Astrocyte of the spinal cord (primary cell): ENCODE results near the gene SDF2.

Experiments
- DNase-seq: peaks from one replicate; pipeline ENCODE4 v3.0.0; 2011; ENCODE audit warnings: low read depth, low spot score
- H3K4me3 ChIP-seq: 2 replicates; pipeline ENCODE4 v1.5.1; 2011; ENCODE audit warnings: low read depth, mild to moderate bottlenecking, low read length, moderate library complexity
- CTCF ChIP-seq: IDR thresholded peaks from 2 replicates; pipeline ENCODE4 v1.5.1; 2012; ENCODE audit warnings: low read depth, mild to moderate bottlenecking, low read length, inconsistent platforms
- in situ Hi-C: cut with HindIII; loops from 2 replicates; pipeline ENCODE4 v1.10.0; 2017; ENCODE audit warnings: low sequenced_read_pairs

The SDF2 gene

GRCh38 chr17:28684963-28685362 lies 23.3 kb upstream of the SDF2 start:
- TF ChIP-seq CTCF: peak; percentile 11
- H3K4me3 ChIP-seq: no peak overlapping the region
- DNase-seq: no peak
- in situ Hi-C loops: no loop called here

GRCh38 chr17:28682655-28683054 lies 20.9 kb upstream of the SDF2 start:
- no peak overlapping the region for H3K4me3 ChIP-seq
- TF ChIP-seq CTCF: no peak
- DNase-seq: no peak
- in situ Hi-C loops: no loop called here

GRCh38 chr17:28675980-28676379 lies 14.3 kb upstream of the SDF2 start:
- TF ChIP-seq CTCF: peak; percentile 28
- in situ Hi-C loops: no loop called here
- DNase-seq: no peak
- no peak overlapping the region for H3K4me3 ChIP-seq

- H3K4me3 ChIP-seq: no peak overlapping the region
- no peak for TF ChIP-seq CTCF
- DNase-seq: no peak
- in situ Hi-C loops: no loop called here
Observed at GRCh38 chr17:28675490-28675889, 13.8 kb upstream of the SDF2 start.

- DNase-seq: no peak
- no peak overlapping the region for H3K4me3 ChIP-seq
- no peak for TF ChIP-seq CTCF
- in situ Hi-C loops: no loop called here
Observed at GRCh38 chr17:28669918-28670317, 8.2 kb upstream of the SDF2 start.

- TF ChIP-seq CTCF: no peak
- H3K4me3 ChIP-seq: no peak overlapping the region
- in situ Hi-C loops: no loop called here
- DNase-seq: no peak
Observed at GRCh38 chr17:28667870-28668269, 6.2 kb upstream of the SDF2 start.

- in situ Hi-C loops: no loop called here
- no peak for DNase-seq
- no peak for TF ChIP-seq CTCF
- H3K4me3 ChIP-seq: no peak overlapping the region
Observed at GRCh38 chr17:28665994-28666393, 4.3 kb upstream of the SDF2 start.
